Keratinocyte (primary cell): ENCODE measurements around the gene SAMM50.

ENCODE experiments used
- EZH2 ChIP-seq: IDR thresholded peaks from one replicate; pipeline ENCODE4 v1.6.1; 2012; ENCODE audit warnings: inconsistent platforms, mild to moderate bottlenecking, low read length, moderate library complexity
- TF ChIP-seq, protein P1 (sequence below), 3 experiments: IDR thresholded peaks in 1 of 3; conservative IDR thresholded peaks in 1 of 3; optimal IDR thresholded peaks in 1 of 3; 2 replicates in 2 of 3; 3 replicates in 1 of 3; pipeline versions ENCODE3 to v1.5.1; 2011; ENCODE audit warnings: low read length in 3 of 3, mild to moderate bottlenecking in 3 of 3, moderate library complexity in 2 of 3, control low read depth in 1 of 3, inconsistent platforms in 1 of 3; ENCODE audit not compliant: insufficient read depth in 2 of 3; ENCODE audit errors: extremely low read depth in 1 of 3

GRCh38 chr22:44026066-44026629, 70.9 kb downstream of the SAMM50 start:
- TF ChIP-seq, protein P1, sequence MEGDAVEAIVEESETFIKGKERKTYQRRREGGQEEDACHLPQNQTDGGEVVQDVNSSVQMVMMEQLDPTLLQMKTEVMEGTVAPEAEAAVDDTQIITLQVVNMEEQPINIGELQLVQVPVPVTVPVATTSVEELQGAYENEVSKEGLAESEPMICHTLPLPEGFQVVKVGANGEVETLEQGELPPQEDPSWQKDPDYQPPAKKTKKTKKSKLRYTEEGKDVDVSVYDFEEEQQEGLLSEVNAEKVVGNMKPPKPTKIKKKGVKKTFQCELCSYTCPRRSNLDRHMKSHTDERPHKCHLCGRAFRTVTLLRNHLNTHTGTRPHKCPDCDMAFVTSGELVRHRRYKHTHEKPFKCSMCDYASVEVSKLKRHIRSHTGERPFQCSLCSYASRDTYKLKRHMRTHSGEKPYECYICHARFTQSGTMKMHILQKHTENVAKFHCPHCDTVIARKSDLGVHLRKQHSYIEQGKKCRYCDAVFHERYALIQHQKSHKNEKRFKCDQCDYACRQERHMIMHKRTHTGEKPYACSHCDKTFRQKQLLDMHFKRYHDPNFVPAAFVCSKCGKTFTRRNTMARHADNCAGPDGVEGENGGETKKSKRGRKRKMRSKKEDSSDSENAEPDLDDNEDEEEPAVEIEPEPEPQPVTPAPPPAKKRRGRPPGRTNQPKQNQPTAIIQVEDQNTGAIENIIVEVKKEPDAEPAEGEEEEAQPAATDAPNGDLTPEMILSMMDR (optimal IDR thresholded peaks at IDR 0.05 in 1 of 3, IDR thresholded peaks at IDR 0.05 in 1 of 3, conservative IDR thresholded peaks at IDR 0.05 in 1 of 3; ENCODE audit: extremely low read depth in 1 of 3, insufficient read depth in 2 of 3, low read length in 3 of 3), result no peak
- TF ChIP-seq EZH2, result no peak
